Liver (tissue), 9 donors: ENCODE data around the gene KDM5A. TPM values are rescaled to one million over a fixed set of nuclear protein-coding genes. Genes with fewer than 3 reads are reported as not detected.

Experiments
- DNase-seq: peaks from one replicate; pipeline ENCODE4 v3.0.0-alpha.2; 2017; ENCODE audit warnings: low spot score
- H3K27ac ChIP-seq, 2 donors: one replicate each; pipeline ENCODE4 v1.7.0; 2013; ENCODE audit warnings: inconsistent platforms in 2 of 2, low read length in 2 of 2, control low read depth in 1 of 2, low read depth in 1 of 2, mild to moderate bottlenecking in 1 of 2
- H3K27me3 ChIP-seq, 4 donors: one replicate each; pipeline versions ENCODE4 v1.6.1 to v1.7.0; 2013; ENCODE audit warnings: low read length in 3 of 4, inconsistent platforms in 1 of 4, mild to moderate bottlenecking in 1 of 4, moderate library complexity in 1 of 4; ENCODE audit not compliant: control insufficient read depth in 4 of 4, insufficient read depth in 4 of 4
- H3K36me3 ChIP-seq, 4 donors: one replicate each; pipeline versions ENCODE4 v1.6.1 to v1.7.0; 2013; ENCODE audit warnings: low read length in 3 of 4, mild to moderate bottlenecking in 3 of 4, low read depth in 1 of 4, moderate library complexity in 1 of 4; ENCODE audit not compliant: control insufficient read depth in 4 of 4, insufficient read depth in 3 of 4
- H3K4me1 ChIP-seq, 4 donors: one replicate each; pipeline versions ENCODE4 v1.6.1 to v1.7.0; 2013; ENCODE audit warnings: low read length in 3 of 4, mild to moderate bottlenecking in 3 of 4, moderate library complexity in 1 of 4; ENCODE audit not compliant: control insufficient read depth in 4 of 4, insufficient read depth in 4 of 4
- H3K4me3 ChIP-seq, 3 donors: one replicate each; pipeline versions ENCODE4 v1.6.1 to v1.7.0; 2013; ENCODE audit warnings: low read length in 3 of 3, control low read depth in 1 of 3, low read depth in 1 of 3, mild to moderate bottlenecking in 1 of 3
- H3K9ac ChIP-seq, 2 donors: one replicate each; pipeline ENCODE4 v1.7.0; 2013; ENCODE audit warnings: low read length in 2 of 2, mild to moderate bottlenecking in 2 of 2, moderate library complexity in 2 of 2, control low read depth in 1 of 2, low read depth in 1 of 2
- H3K9me3 ChIP-seq, 4 donors: one replicate each; pipeline versions ENCODE4 v1.6.1 to v1.7.0; 2013; ENCODE audit warnings: low read length in 3 of 4; ENCODE audit not compliant: control insufficient read depth in 4 of 4
- ATF3 ChIP-seq: IDR thresholded peaks from 2 replicates; pipeline ENCODE4 v1.6.1; 2016; ENCODE audit warnings: antibody characterized with exemption
- CTCF ChIP-seq: fragments of 150-350 bp; IDR thresholded peaks from 2 replicates; pipeline ENCODE4 v1.5.1; 2017; ENCODE audit warnings: improper control_type of control experiment, low read depth, low read length; ENCODE audit not compliant: missing input control
- EGR1 ChIP-seq, 2 donors: IDR thresholded peaks; 2 replicates each; pipeline ENCODE4 v1.6.1; 2016 to 2018; ENCODE audit warnings: antibody characterized with exemption in 2 of 2, low read depth in 2 of 2
- FOXA1 ChIP-seq: IDR thresholded peaks from 2 replicates; pipeline ENCODE4 v1.6.1; 2016; ENCODE audit warnings: antibody characterized with exemption
- FOXA2 ChIP-seq: IDR thresholded peaks from 2 replicates; pipeline ENCODE4 v1.6.1; 2016; ENCODE audit warnings: antibody characterized with exemption
- GABPA ChIP-seq, 2 donors: IDR thresholded peaks in 1 of 2; conservative IDR thresholded peaks in 1 of 2; 2 replicates each; pipeline ENCODE4 v1.6.1; 2016; ENCODE audit warnings: antibody characterized with exemption in 2 of 2, mild to moderate bottlenecking in 1 of 2, moderate library complexity in 1 of 2
- HNF4A ChIP-seq, 2 donors: conservative IDR thresholded peaks; 2 replicates each; pipeline ENCODE4 v1.6.1; 2016; ENCODE audit warnings: antibody characterized with exemption in 2 of 2, mild to moderate bottlenecking in 2 of 2
- HNF4G ChIP-seq: IDR thresholded peaks from 2 replicates; pipeline ENCODE4 v1.6.1; 2016; ENCODE audit warnings: antibody characterized with exemption
- JUND ChIP-seq, 2 donors: IDR thresholded peaks; 2 replicates each; pipeline ENCODE4 v1.6.1; 2016; ENCODE audit warnings: antibody characterized with exemption in 2 of 2
- MAX ChIP-seq: IDR thresholded peaks from 2 replicates; pipeline ENCODE4 v1.6.1; 2016; ENCODE audit warnings: antibody characterized with exemption
- NR2F2 ChIP-seq: IDR thresholded peaks from 2 replicates; pipeline ENCODE4 v1.6.1; 2016; ENCODE audit warnings: antibody characterized with exemption
- RAD21 ChIP-seq, 2 donors: IDR thresholded peaks; 2 replicates each; pipeline ENCODE4 v1.6.1; 2016; ENCODE audit warnings: antibody characterized with exemption in 2 of 2, mild to moderate bottlenecking in 2 of 2
- REST ChIP-seq: IDR thresholded peaks from 2 replicates; pipeline ENCODE4 v1.6.1; 2016; ENCODE audit warnings: antibody characterized with exemption, mild to moderate bottlenecking
- RXRA ChIP-seq, 2 donors: IDR thresholded peaks; 2 replicates each; pipeline ENCODE4 v1.6.1; 2017 to 2018; ENCODE audit warnings: antibody characterized with exemption in 2 of 2, mild to moderate bottlenecking in 1 of 2
- SP1 ChIP-seq: IDR thresholded peaks from 2 replicates; pipeline ENCODE4 v1.6.1; 2018; ENCODE audit warnings: antibody characterized with exemption, mild to moderate bottlenecking
- YY1 ChIP-seq: IDR thresholded peaks from 2 replicates; pipeline ENCODE4 v1.6.1; 2016; ENCODE audit warnings: antibody characterized with exemption, mild to moderate bottlenecking
- ZBTB33 ChIP-seq: IDR thresholded peaks from 2 replicates; pipeline ENCODE4 v1.6.1; 2016; ENCODE audit warnings: antibody characterized with exemption
- WGBS: extraction: QIAGEN DNeasy Blood & Tissue Kit; methylation state at CpG from one replicate; pipeline ENCODE4 v1.1.7; 2013; 5-methylcytosine and 5-hydroxymethylcytosine counted together
- polyA plus RNA-seq, 2 donors: library from polyadenylated mRNA; stranded (reverse) in 1 of 2; unstranded in 1 of 2; fragments of 200-250 nt in 1 of 2; fragments of >200 nt in 1 of 2; fragmentation: Nextera tagmentation in 1 of 2; extraction: Ambion mirVana in 1 of 2; gene quantifications; one replicate each; pipeline versions ENCODE4 v1.2.1 to v1.2.3, GENCODE V29; 2013 to 2015
- total RNA-seq, 2 donors: library from RNA; depleted of rRNA; stranded (reverse); fragments of >200 nt; gene quantifications; one replicate each; pipeline ENCODE4 v1.2.3, GENCODE V29; 2014
- donor health status: healthy.
- donor health status: healthy.
- donor health status: healthy.
- donor health status: healthy.
- donor health status: healthy.

KDM5A gene
- total and polyA plus RNA-seq, 4 donors = 7.2 to 33.7 (median 23.6) TPM

- no peak for DNase-seq
- no peaks in the 10 kb centered on the region for H3K9me3 ChIP-seq
- TF ChIP-seq GABPA (IDR thresholded peaks at IDR 0.05 in 1 of 2, conservative IDR thresholded peaks at IDR 0.05 in 1 of 2) (no peak), RAD21 (IDR thresholded peaks at IDR 0.05) (no peak), SP1 (no peak), RXRA (IDR thresholded peaks at IDR 0.05) (no peak), YY1 (no peak), HNF4A (conservative IDR thresholded peaks at IDR 0.05) (no peak), EGR1 (IDR thresholded peaks at IDR 0.05; ENCODE audit: low read depth in 2 of 2) (no peak), REST (no peak)
- no peaks in the 10 kb centered on the region for H3K27me3 ChIP-seq
- peaks cover 0 to 10% (median 4%) of the 10 kb centered on the region in 4 donors for H3K36me3 ChIP-seq
- no peak overlapping the region for H3K4me3 ChIP-seq
- H3K9ac ChIP-seq = no peak overlapping the region
- no peak overlapping the region for H3K27ac ChIP-seq
- peaks cover 0 to 4% (median 1%) of the 10 kb centered on the region in 4 donors for H3K4me1 ChIP-seq
- 93% methylated on average over 5 of the region's 5 CpGs for WGBS
Measured at GRCh38 chr12:278046-278445, 111.1 kb downstream of the KDM5A start.

- Histone ChIP-seq H3K27me3 (no peaks in the 10 kb centered on the region), H3K4me1 (peaks cover 0 to 12% (median 2%) of the 10 kb centered on the region in 4 donors), H3K27ac (no peak overlapping the region), H3K4me3 (no peak overlapping the region), H3K36me3 (peaks cover 0 to 4% (median 3%) of the 10 kb centered on the region in 4 donors), H3K9me3 (no peaks in the 10 kb centered on the region), H3K9ac (no peak overlapping the region)
- TF ChIP-seq EGR1 (IDR thresholded peaks at IDR 0.05; ENCODE audit: low read depth in 2 of 2) (no peak), SP1 (no peak), REST (no peak), HNF4A (conservative IDR thresholded peaks at IDR 0.05) (no peak), RAD21 (IDR thresholded peaks at IDR 0.05) (no peak), NR2F2 (no peak), FOXA1 (no peak), GABPA (IDR thresholded peaks at IDR 0.05 in 1 of 2, conservative IDR thresholded peaks at IDR 0.05 in 1 of 2) (no peak), CTCF (no peak), MAX (no peak), HNF4G (no peak), JUND (IDR thresholded peaks at IDR 0.05) (no peak), ZBTB33 (no peak), ATF3 (no peak), FOXA2 (no peak), YY1 (no peak), RXRA (IDR thresholded peaks at IDR 0.05) (no peak)
- WGBS = 89% methylated on average over 6 of the region's 6 CpGs
- no peak for DNase-seq
Measured at GRCh38 chr12:275812-276211, 113.3 kb downstream of the KDM5A start.
